Skeletal muscle satellite cell (primary cell): Measurements from ENCODE around the gene FOXP1.
A peak's percentile ranks its signal among the peaks of the same experiment; 100 is the strongest.
"Not testable (repeated sequence)": the region's sequence is repeated elsewhere in the genome, so short reads cannot be mapped to it uniquely, and the experiment has no call there.

Source experiments
- H3K27me3 ChIP-seq: 2 replicates; pipeline ENCODE4 v1.7.0; 2013; ENCODE audit warnings: low read length; ENCODE audit not compliant: control insufficient read depth, insufficient read depth
- H3K36me3 ChIP-seq: 2 replicates; pipeline ENCODE4 v1.7.0; 2013; ENCODE audit warnings: mild to moderate bottlenecking, control low read depth, low read length; ENCODE audit not compliant: insufficient read depth
- H3K4me1 ChIP-seq: 2 replicates; pipeline ENCODE4 v1.7.0; 2013; ENCODE audit warnings: low read length; ENCODE audit not compliant: control insufficient read depth, insufficient read depth
- H3K4me2 ChIP-seq: 2 replicates; pipeline ENCODE4 v1.7.0; 2013; ENCODE audit warnings: mild to moderate bottlenecking, low read length
- H3K4me3 ChIP-seq: 2 replicates; pipeline ENCODE4 v1.7.0; 2013; ENCODE audit warnings: low read length
- H3K9ac ChIP-seq: 2 replicates; pipeline ENCODE4 v1.7.0; 2013; ENCODE audit warnings: mild to moderate bottlenecking, low read depth, low read length, moderate library complexity
- H3K9me3 ChIP-seq: replicated peaks from 2 replicates; pipeline ENCODE4 v1.7.0; 2013; ENCODE audit warnings: mild to moderate bottlenecking, control low read depth, low read length

The FOXP1 gene

DNA sequence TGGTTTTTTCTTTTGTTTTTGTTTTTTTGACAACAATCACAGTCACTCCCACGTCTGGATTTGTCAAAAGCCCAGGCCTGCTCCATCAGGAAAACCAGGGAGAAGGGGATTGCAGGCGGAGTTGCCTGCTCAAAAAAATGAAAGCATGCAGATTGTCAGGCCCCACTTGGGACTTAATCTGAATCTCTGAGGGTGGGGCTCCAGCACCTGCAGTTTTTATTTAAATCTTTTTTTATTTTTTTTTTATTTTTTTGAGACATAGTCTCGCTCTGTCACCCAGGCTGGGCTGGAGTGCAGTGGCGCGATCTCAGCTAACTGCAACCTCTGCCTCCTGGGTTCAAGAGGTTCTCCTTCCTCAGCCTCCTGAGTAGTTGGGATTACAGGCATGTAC, 140.9 kb downstream of the FOXP1 start:
- no peaks in the 10 kb centered on the region for H3K36me3 ChIP-seq
- no peak overlapping the region for H3K4me3 ChIP-seq
- H3K4me2 ChIP-seq: no peak overlapping the region
- H3K4me1 ChIP-seq: peaks cover 15% of the 10 kb centered on the region
- H3K9me3 ChIP-seq: no peaks in the 10 kb centered on the region
- H3K27me3 ChIP-seq: no peaks in the 10 kb centered on the region
- no peak overlapping the region for H3K9ac ChIP-seq

DNA sequence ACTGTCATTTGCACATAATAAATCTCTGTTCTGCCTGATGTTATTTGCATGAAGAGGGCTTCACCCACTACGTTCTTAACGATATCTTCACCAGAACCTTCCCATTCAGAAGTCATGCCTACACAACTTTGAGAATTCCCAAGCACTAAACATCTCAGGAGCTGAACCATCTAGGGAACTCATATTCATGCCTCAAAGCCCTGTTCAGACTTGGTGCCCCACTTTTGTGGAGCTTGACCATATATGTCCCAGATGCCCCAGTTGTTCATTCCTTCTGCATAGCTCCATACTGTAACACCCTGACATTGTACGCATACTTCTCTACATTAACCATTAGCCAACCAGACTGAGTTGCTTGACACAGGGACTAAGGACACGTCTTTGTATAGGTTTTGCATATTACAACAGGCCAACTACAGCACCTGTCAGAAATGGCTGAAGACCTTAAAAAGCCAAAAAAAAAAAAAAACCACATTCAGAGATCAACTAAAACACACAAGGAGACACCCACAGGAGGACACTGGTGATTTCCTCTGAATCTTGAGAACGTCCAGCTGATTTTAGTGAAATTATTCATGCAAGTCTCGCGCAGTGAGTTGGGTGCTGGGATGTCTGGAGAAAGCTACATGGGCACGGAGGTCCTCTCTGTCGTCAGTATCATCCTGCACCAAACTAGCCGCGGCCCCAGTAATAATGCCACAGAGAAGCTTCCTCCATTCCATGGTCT, 141.4 kb downstream of the FOXP1 start:
- no peak overlapping the region for H3K4me2 ChIP-seq
- no peak overlapping the region for H3K9ac ChIP-seq
- H3K9me3 ChIP-seq: no peaks in the 10 kb centered on the region
- H3K4me1 ChIP-seq: peaks cover 19% of the 10 kb centered on the region
- no peaks in the 10 kb centered on the region for H3K27me3 ChIP-seq
- no peak overlapping the region for H3K4me3 ChIP-seq
- H3K36me3 ChIP-seq: no peaks in the 10 kb centered on the region

DNA sequence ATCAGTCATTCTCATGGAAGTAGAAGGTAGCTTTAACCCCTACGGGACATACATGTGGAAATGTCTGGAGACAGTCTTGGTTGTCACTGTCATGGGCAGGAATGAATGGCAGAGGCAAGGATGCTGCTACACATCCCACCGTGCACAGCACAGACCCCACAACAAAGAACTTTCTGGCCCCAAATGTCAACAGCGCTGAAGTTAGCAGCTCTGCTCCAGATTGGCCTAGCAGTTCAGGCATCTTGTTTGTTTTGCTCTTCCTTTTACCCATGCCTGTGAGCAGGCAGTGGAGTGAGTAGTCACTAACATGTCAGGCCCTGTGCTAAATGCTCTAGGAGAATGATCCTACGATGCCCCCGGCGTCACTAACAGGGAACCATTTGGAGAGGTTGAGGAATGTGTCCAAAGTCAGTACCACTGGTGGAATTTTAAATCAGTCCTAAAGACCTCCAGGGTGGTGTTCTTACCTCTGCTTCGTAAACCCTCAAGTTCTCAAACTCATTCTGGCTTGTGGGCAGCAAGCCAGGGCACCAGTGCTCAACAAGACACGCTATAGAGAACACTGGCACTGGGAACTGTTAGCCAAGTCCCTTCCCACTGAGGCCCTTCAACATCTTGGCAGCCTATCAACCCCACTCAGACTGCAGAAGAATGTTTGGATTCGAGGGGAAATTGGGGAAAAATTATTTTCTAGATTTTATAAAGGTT, 142.2 kb downstream of the FOXP1 start:
- Histone ChIP-seq H3K36me3 (no peaks in the 10 kb centered on the region), H3K4me3 (no peak overlapping the region), H3K4me1 (peaks cover 26% of the 10 kb centered on the region), H3K9me3 (no peaks in the 10 kb centered on the region), H3K4me2 (no peak overlapping the region), H3K9ac (no peak overlapping the region), H3K27me3 (no peaks in the 10 kb centered on the region)

DNA sequence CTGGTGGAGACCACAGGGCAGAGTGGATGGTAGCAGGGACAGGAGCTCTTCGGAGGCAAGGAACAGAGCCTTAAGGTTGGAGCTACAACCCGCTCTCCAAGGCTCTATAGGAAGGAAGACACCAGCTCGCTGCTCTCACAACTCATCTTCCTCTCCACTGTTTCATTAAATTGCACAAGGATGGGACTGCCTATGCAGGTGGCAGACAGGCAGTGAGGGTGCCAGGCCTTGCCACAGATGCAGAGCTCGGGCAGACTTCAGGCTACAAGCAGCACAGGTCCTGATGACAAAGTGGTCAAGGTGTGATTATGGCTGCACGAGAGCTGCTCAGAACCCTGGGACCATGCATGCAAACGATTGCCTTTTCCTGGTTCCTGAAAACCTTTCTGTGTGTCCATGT, 144.6 kb downstream of the FOXP1 start:
- H3K4me3 ChIP-seq: no peak overlapping the region
- H3K27me3 ChIP-seq: no peaks in the 10 kb centered on the region
- no peaks in the 10 kb centered on the region for H3K9me3 ChIP-seq
- no peak overlapping the region for H3K4me2 ChIP-seq
- no peak overlapping the region for H3K9ac ChIP-seq
- no peaks in the 10 kb centered on the region for H3K36me3 ChIP-seq
- peaks cover 19% of the 10 kb centered on the region for H3K4me1 ChIP-seq

DNA sequence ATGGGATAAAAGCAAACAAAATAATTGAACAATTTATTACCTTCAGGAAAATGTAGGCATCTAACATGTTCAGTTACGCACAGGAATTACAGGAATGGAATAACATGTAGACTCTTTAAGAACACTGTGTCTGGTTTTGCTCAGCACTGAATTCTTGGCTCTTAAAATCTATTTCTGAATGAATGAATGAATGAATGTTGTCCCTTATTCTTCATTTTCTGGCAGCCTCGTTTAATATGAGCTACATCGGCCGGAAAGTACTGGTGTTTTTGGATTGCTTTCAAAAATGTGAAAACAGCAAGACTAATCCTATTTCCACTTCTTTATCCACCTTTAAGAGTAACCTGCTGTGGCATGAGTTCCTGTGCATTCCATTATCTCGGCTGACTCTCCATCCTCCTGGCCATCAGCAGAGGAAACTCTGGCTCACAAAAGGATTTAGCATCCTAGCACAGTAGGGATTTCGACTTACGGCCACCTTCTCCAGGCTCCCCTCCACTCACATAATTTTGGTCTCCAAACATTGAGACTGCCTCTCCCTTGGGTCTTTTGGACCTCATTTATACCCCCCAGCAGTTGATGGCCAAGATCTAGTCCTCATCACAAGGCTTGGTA, 145.3 kb downstream of the FOXP1 start:
- no peak overlapping the region for H3K9ac ChIP-seq
- no peak overlapping the region for H3K4me3 ChIP-seq
- H3K36me3 ChIP-seq: no peaks in the 10 kb centered on the region
- H3K4me2 ChIP-seq: no peak overlapping the region
- no peaks in the 10 kb centered on the region for H3K27me3 ChIP-seq
- H3K4me1 ChIP-seq: peaks cover 16% of the 10 kb centered on the region
- no peaks in the 10 kb centered on the region for H3K9me3 ChIP-seq

DNA sequence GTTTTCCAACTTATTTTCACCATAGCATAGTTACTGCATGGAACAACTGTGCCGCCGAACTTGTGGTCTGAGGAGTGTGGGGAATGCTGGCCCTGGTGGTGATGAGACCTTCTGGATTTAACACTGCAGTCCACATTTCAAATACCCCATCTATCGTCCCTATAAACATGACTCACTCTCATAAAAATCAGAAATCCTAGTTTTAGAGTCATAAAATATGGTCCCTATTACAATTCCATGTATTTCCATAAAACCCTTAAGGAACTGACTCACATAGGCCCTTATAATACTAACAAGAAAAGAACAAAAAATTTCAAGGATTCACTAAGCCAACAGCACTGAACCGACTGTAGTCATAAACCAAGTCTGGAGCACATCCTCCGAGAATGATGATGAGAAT, 147.2 kb downstream of the FOXP1 start:
- Histone ChIP-seq H3K4me1 (peaks cover 17% of the 10 kb centered on the region), H3K36me3 (no peaks in the 10 kb centered on the region), H3K4me2 (peak overlapping the region; percentile 50), H3K9ac (peak overlapping the region; percentile 5), H3K9me3 (no peaks in the 10 kb centered on the region), H3K27me3 (no peaks in the 10 kb centered on the region), H3K4me3 (no peak overlapping the region)

DNA sequence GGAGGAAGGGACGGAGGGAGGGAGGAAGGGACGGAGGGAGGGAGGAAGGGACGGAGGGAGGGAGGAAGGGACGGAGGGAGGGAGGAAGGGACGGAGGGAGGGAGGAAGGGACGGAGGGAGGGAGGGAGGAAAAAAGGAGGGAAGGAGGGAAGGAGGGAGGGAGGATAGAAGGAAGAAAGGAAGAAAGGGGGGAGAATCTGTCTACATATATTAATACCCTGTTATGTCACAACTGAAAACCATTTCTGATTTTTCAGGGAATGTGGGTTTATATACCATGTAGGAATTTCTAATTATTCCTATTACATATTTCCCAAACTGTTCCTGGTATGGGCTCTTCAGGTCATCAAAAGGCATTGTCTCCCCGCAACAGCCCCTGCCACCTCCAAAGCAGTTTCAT, 147.7 kb downstream of the FOXP1 start:
- not testable (repeated sequence) for H3K4me3 ChIP-seq, H3K9me3 ChIP-seq, H3K36me3 ChIP-seq, H3K27me3 ChIP-seq
- H3K4me2 ChIP-seq: peak overlapping the region; percentile 4
- peaks cover 21% of the 10 kb centered on the region for H3K4me1 ChIP-seq
- H3K9ac ChIP-seq: peak overlapping the region; percentile 5

DNA sequence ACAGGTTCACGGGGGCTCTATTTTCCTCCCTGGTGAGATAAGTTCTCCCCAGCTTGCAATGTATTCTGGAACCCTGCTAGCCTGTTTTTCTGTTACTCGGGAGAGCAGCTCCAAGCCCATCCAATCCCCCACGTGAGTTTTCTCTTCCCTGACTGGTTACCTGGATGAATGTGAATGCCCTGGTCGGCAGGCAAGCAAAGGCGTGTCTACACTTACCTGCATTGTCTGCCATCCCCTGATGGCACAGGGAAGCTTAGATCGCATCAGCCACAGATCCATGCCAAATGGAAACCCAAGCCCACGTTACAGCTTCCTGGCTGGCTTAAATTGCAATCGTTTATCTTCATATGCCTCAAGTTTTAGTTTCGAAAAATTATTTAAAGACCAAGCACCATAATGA, 149.9 kb downstream of the FOXP1 start:
- H3K4me3 ChIP-seq: no peak overlapping the region
- no peaks in the 10 kb centered on the region for H3K9me3 ChIP-seq
- peaks cover 26% of the 10 kb centered on the region for H3K4me1 ChIP-seq
- no peak overlapping the region for H3K4me2 ChIP-seq
- no peaks in the 10 kb centered on the region for H3K36me3 ChIP-seq
- H3K27me3 ChIP-seq: no peaks in the 10 kb centered on the region
- H3K9ac ChIP-seq: no peak overlapping the region

DNA sequence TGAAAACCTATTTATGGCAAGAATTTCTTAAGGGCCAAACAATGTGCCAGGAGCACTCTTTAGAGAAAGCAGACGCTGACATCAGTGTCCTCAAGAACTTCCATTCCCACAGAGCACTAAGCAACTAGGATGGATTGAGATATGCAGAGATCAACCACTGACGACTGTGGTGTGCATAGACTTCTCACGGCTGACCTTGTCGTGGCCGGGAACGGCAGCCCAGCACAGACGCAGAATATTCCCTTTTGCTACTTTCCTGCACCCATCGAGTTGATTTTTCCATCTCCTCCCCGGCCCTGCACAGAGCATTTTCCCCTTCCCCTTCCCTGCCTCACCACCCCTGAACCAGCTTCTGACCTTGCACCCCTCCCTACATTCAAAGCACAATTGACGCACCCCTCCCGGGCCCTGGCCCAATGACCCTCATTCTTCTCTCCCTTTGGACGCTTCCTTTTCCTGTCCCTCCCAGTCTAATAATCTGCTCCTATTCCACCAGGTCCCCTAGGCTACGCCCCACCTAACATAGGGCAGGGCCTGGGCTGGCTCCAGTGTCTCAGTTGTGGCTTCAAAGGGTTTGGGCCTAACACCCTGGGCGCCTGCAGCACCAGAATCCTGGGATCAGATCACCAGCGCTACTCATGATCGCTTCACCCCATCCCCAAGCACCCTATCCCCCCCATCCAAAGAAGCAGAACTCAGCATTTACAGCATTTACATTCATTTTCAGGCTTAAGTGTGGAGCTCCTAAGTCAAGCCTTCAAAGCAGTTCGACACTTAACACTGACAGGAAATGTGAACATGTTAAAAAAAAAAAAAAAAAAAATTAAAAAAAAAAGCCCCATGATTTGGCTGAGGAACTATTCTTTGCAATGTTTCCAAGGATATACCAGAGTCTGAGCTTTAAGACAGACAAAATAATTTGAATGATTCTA, 151.2 kb downstream of the FOXP1 start:
- Histone ChIP-seq H3K4me1 (peaks cover 28% of the 10 kb centered on the region), H3K36me3 (no peaks in the 10 kb centered on the region), H3K9me3 (no peaks in the 10 kb centered on the region), H3K9ac (no peak overlapping the region), H3K4me3 (no peak overlapping the region), H3K4me2 (no peak overlapping the region), H3K27me3 (no peaks in the 10 kb centered on the region)

DNA sequence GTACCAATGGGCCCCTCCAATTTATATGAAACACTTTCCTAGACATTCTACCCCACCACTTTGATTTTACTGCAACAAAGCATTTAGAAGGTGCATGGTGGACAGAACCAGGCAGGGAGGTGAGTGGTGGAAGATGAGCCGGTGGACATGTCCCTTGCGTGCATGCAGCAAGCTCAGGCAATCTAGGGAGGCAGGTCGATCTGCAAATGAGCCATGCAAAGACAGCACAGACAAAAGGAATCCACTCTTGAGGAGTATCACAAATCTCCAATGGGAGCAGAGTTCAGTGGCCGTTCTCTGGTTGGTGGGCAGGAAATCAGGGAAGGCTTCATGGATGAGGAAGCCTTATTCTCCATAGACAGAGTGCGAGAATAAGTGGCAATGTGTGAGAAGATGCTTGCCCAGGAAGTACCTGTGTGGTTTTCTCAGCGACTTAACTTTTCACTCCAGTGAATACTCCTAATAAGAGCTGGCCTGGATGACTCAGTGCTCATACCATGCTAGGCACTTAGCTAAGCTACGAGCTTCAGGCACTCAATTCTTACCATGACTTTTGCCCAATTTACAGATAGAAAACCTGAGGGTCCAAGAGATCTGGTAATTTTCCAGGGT, 152.5 kb downstream of the FOXP1 start:
- no peak overlapping the region for H3K4me2 ChIP-seq
- H3K4me3 ChIP-seq: no peak overlapping the region
- peaks cover 19% of the 10 kb centered on the region for H3K4me1 ChIP-seq
- no peaks in the 10 kb centered on the region for H3K27me3 ChIP-seq
- H3K9me3 ChIP-seq: no peaks in the 10 kb centered on the region
- no peaks in the 10 kb centered on the region for H3K36me3 ChIP-seq
- H3K9ac ChIP-seq: no peak overlapping the region

DNA sequence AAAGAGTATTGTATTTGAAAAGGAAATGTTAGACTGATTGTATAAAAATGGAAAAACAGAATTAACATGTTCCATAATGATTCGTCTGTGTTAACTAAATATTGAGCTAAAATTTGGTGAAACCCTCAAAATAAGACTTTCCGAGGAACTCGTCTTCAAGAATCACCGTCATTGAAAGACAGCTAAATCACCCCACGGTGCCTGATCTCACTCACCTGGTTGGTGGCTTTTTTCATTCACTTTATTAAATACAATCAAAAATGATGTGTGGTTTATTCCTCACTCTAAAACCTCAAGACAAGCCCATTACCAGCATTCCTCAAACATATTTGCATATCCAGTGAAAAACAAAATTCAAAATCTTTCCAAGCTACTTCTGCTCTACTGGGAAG, 153.9 kb downstream of the FOXP1 start:
- no peaks in the 10 kb centered on the region for H3K36me3 ChIP-seq
- H3K27me3 ChIP-seq: no peaks in the 10 kb centered on the region
- H3K4me1 ChIP-seq: peaks cover 28% of the 10 kb centered on the region
- H3K4me3 ChIP-seq: no peak overlapping the region
- H3K9ac ChIP-seq: no peak overlapping the region
- no peaks in the 10 kb centered on the region for H3K9me3 ChIP-seq
- H3K4me2 ChIP-seq: no peak overlapping the region
